ENCODE data around the gene AQR.
"Not testable (repeated sequence)": the region's sequence is repeated elsewhere in the genome, so short reads cannot be mapped to it uniquely, and the experiment has no call there.

- not testable (repeated sequence) for TF ChIP-seq CTCF, POLR2A (IDR thresholded peaks at IDR 0.05)
These were observed 26.3 kb downstream of the AQR start for GRCh38 chr15:34943264-34943663.
